HUES48 (cell line): ENCODE data around the gene GIMAP5.

ENCODE experiments used
- H3K27ac ChIP-seq: one replicate; pipeline ENCODE4 v1.7.0; 2013; ENCODE audit warnings: low read depth, low read length, inconsistent platforms
- H3K27me3 ChIP-seq: 2 replicates; pipeline ENCODE4 v1.6.1; 2013; ENCODE audit warnings: mild to moderate bottlenecking, low read length; ENCODE audit not compliant: control insufficient read depth, insufficient read depth
- H3K36me3 ChIP-seq: 2 replicates; pipeline ENCODE4 v1.6.1; 2013; ENCODE audit warnings: low read length; ENCODE audit not compliant: control insufficient read depth, insufficient read depth
- H3K4me1 ChIP-seq: 2 replicates; pipeline ENCODE4 v1.6.1; 2013; ENCODE audit warnings: mild to moderate bottlenecking, low read length; ENCODE audit not compliant: control insufficient read depth, insufficient read depth
- H3K4me3 ChIP-seq: 2 replicates; pipeline ENCODE4 v1.5.1; 2013; ENCODE audit warnings: mild to moderate bottlenecking, low read depth, low read length
- H3K9ac ChIP-seq: 2 replicates; pipeline ENCODE4 v1.6.1; 2013; ENCODE audit warnings: mild to moderate bottlenecking, low read depth, low read length, moderate library complexity
- H3K9me3 ChIP-seq: 2 replicates; pipeline ENCODE4 v1.6.1; 2013; ENCODE audit warnings: low read length; ENCODE audit not compliant: control insufficient read depth, insufficient read depth

GIMAP5 gene

DNA sequence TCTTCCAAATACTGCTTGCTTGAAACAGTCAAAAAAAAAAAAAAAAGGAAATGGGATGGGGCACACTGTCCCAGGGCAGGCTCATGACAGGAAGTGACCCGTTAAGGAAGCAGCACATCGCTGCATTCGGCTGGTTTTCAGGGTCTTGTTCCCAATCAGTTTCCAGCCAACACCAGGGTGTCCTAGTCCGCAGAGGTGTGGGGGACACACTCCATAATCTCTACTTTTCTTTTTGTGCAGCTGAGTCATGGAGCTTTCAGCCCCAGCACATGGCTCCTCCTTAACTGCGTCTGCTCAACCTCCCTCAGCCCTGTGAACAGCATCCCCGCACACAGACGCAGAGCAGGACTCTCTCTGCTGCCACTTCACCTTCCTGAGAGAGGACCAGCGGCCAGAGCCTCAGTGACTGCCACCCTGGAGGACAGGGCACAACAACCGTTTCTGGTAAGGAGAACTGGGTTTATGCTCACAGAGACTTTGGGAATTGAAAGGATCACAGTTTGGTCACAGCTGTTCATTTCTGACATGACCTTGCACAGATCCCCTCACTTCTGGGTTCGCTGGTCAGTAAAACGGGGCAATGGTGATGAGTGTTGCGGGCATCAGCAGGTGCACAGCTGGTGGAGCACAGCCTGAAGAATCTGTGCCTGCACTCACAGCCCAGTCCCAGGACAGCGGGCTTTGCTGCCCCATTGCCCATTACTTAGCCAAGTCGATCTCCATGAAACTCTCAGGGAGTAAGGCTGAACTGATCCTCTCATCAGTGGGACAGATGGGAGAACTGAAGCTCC lies at the start of gene GIMAP5:
GIMAP5 (plus strand) TSS at position 154 of the 791 bp plus-strand sequence. CDS start 3,467 bp downstream, outside the sequence.
- Histone ChIP-seq H3K27ac (no peak within 1 kb of the TSS), H3K36me3 (no peaks in the 10 kb centered on the region), H3K27me3 (peaks cover 99% of the 10 kb centered on the region), H3K4me3 (no peak within 1 kb of the TSS), H3K9ac (no peak within 1 kb of the TSS), H3K9me3 (no peaks in the 10 kb centered on the region), H3K4me1 (0 out of 2 replicates have a peak, but pooled peaks cover 3% of the 10 kb centered on the region)

DNA sequence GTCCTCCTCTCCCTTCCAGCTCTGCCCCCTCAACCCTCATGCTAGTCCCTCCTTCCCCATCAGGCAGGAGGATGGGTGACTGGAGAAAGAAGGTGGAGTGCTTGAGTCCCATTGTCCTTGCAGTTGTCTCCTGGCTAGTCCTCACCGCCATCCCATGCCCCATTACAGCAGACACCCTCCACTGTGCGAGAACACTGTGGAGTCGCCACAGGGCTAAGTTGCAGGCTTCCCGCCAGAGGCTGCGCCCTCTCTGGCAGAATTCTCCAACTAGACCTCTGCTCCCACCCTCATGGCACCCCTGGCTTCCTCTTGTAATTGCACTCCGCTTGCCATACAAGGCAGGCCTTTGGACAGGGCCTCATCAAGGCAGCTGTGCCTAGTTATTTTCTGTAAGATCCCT lies 48.6 kb upstream of the GIMAP5 start:
- no peak overlapping the region for H3K4me3 ChIP-seq
- H3K4me1 ChIP-seq, result no peaks in the 10 kb centered on the region
- no peaks in the 10 kb centered on the region for H3K36me3 ChIP-seq
- no peak overlapping the region for H3K27ac ChIP-seq
- H3K9ac ChIP-seq, result no peak overlapping the region
- no peaks in the 10 kb centered on the region; the same call in 1 of the 2 replicates for H3K27me3 ChIP-seq
- H3K9me3 ChIP-seq, result no peaks in the 10 kb centered on the region

- Histone ChIP-seq H3K4me1 (no peaks in the 10 kb centered on the region), H3K27me3 (no peaks in the 10 kb centered on the region), H3K27ac (no peak overlapping the region), H3K9me3 (peaks cover 11% of the 10 kb centered on the region; the same call in 1 of the 2 replicates), H3K36me3 (no peaks in the 10 kb centered on the region), H3K4me3 (no peak overlapping the region), H3K9ac (no peak overlapping the region)
Observed at GRCh38 chr7:150695654-150696053, 41.6 kb upstream of the GIMAP5 start.

DNA sequence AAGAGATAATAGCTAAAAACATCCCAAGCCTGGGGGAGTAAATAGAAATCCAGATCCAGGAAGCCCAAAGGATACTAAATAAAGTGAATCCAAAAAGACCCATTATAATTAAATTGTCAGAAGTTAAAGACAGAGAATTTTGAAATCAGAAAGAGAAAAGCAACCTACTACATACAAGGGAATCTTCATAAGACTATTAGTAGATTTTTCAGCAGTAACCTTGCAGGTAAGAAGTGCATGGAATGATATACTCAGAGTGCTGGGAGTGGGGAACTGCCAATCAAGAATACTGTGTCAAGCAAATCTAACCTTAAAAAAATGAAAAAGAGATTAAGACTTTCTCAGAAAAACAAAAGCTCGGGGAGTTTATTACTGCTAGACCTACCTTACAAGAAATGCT lies 34.0 kb upstream of the GIMAP5 start:
- Histone ChIP-seq H3K27me3 (no peaks in the 10 kb centered on the region), H3K36me3 (no peaks in the 10 kb centered on the region), H3K9me3 (peaks cover 38% of the 10 kb centered on the region), H3K4me1 (no peaks in the 10 kb centered on the region), H3K4me3 (no peak overlapping the region), H3K27ac (no peak overlapping the region), H3K9ac (no peak overlapping the region)

DNA sequence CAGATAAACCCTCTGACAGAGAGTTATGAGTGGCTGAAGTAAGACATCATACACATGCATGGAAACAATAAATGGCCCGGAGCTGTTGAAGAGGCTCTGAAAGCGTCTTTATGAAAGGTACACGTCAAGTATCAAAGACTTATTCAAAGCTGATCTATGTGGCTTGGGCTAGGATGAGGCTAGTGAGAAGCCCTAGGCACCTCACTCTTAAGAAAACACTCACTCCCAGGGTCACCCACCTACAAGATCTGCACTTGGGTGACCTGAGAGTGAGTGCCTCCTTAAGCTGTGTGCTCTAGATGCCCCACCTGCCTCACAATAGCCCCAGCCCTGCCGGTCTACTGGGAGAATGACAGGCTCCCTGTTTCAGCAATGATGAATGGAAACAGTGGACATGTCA lies 21.9 kb upstream of the GIMAP5 start:
- H3K9me3 ChIP-seq, result no peaks in the 10 kb centered on the region

DNA sequence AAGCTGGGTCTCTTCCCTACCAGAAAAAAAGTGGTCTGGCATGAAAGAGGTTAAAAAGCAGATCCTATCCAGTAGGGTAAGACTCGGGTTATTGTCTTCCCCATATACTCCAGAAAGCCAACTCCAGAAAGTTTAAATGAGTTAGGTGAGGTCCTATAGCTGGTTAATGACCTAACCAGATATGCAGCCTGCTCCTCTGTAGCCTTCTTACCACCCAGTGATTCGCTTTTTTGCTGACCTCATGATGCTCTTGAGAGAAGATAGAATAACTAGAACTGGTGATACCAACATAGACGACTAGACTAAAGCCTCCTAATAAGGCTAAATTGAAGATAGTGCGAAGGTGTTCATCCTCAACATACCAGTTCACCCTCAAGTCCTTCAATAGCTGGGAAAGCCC lies 21.5 kb upstream of the GIMAP5 start:
- Histone ChIP-seq H3K36me3 (no peaks in the 10 kb centered on the region), H3K9ac (no peak overlapping the region), H3K4me1 (no peaks in the 10 kb centered on the region), H3K27ac (no peak overlapping the region), H3K9me3 (no peaks in the 10 kb centered on the region), H3K27me3 (peaks cover 30% of the 10 kb centered on the region), H3K4me3 (no peak overlapping the region)

More for the DNA sequence above, 21.9 kb upstream of the GIMAP5 start:
- Histone ChIP-seq H3K36me3 (no peaks in the 10 kb centered on the region), H3K27me3 (peaks cover 30% of the 10 kb centered on the region), H3K4me3 (no peak overlapping the region), H3K27ac (no peak overlapping the region), H3K9ac (no peak overlapping the region), H3K4me1 (no peaks in the 10 kb centered on the region)

DNA sequence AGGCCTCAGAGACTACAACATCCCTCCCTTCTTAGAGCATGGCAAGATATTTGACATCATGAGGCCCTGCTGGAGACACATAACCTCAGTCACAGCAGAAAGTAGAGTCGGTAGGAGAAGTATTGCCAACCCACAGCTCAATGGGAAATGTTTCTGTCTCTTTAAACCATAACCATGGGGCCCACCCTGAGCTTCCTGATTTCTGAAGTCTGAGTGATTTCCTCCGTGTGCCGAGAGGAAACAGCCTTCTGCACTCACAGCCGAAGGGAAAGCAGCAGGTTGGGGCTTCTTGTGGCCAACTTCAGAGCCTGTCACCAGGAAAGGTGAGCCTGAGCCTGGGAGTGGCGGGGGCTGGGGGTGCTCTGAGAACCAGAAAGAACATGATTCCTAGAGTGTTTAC lies 20.9 kb upstream of the GIMAP5 start, which contains the start of gene GIMAP1:
GIMAP1 (plus strand) TSS at position 246 of the 400 bp plus-strand sequence. CDS start 2,435 bp downstream, outside the sequence.
- Histone ChIP-seq H3K27me3 (peaks cover 30% of the 10 kb centered on the region), H3K9me3 (no peaks in the 10 kb centered on the region), H3K9ac (no peak within 1 kb of the TSS), H3K27ac (no peak within 1 kb of the TSS), H3K4me1 (no peaks in the 10 kb centered on the region), H3K36me3 (no peaks in the 10 kb centered on the region), H3K4me3 (no peak within 1 kb of the TSS)

DNA sequence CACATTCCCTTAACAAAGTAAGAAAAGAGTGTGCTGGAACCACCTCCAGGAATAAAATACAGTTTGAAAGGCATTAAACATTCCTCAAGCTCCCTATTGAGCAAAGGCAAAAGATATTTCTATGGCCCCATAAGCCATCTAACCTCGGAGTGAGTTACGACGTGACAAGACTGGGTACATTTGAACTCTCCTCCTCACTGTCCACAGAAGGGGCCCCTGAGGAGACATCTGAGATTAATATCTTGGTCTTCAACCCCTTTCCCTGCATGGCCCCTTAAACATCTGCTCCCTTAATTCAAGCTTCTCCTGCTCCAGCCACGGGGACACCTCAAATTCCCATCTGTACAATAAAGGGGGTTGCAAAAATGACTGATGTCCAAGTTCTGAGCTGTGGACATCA lies 20.3 kb upstream of the GIMAP5 start:
- H3K4me1 ChIP-seq, result no peaks in the 10 kb centered on the region
- no peak overlapping the region for H3K4me3 ChIP-seq
- no peaks in the 10 kb centered on the region for H3K9me3 ChIP-seq
- peaks cover 30% of the 10 kb centered on the region for H3K27me3 ChIP-seq
- no peak overlapping the region for H3K27ac ChIP-seq
- H3K9ac ChIP-seq, result no peak overlapping the region
- no peaks in the 10 kb centered on the region for H3K36me3 ChIP-seq

- H3K4me1 ChIP-seq, result no peaks in the 10 kb centered on the region
- H3K4me3 ChIP-seq, result no peak overlapping the region
- H3K9me3 ChIP-seq, result no peaks in the 10 kb centered on the region
- peaks cover 33% of the 10 kb centered on the region for H3K27me3 ChIP-seq
- H3K27ac ChIP-seq, result no peak overlapping the region
- H3K9ac ChIP-seq, result no peak overlapping the region
- no peaks in the 10 kb centered on the region for H3K36me3 ChIP-seq
Observed at GRCh38 chr7:150717814-150718420, 19.3 kb upstream of the GIMAP5 start.

- Histone ChIP-seq H3K36me3 (no peaks in the 10 kb centered on the region), H3K9ac (no peak overlapping the region), H3K27me3 (peaks cover 46% of the 10 kb centered on the region), H3K27ac (no peak overlapping the region), H3K9me3 (no peaks in the 10 kb centered on the region), H3K4me3 (no peak overlapping the region), H3K4me1 (no peaks in the 10 kb centered on the region)
Observed at GRCh38 chr7:150719436-150719835, 17.8 kb upstream of the GIMAP5 start.
